Vagina (tissue), 2 donors: ENCODE results near the gene CALCR.

Experiments used
- CTCF ChIP-seq, 3 experiments: fragments of 450-650 bp in 2 of 3; fragments of 200-600 bp in 1 of 3; sonication (generic) in 1 of 3; IDR thresholded peaks; one replicate each; pipeline ENCODE4 v1.5.1; 2017 to 2019; ENCODE audit warnings: antibody characterized with exemption in 3 of 3, mild to moderate bottlenecking in 2 of 3, moderate library complexity in 2 of 3
- POLR2A ChIP-seq, 2 donors: fragments of 450-650 bp; IDR thresholded peaks; one replicate each; pipeline ENCODE4 v1.6.1; 2017; ENCODE audit warnings: antibody characterized with exemption in 2 of 2, mild to moderate bottlenecking in 2 of 2, moderate library complexity in 2 of 2

- TF ChIP-seq CTCF (IDR thresholded peaks at IDR 0.05) (no peak), POLR2A (IDR thresholded peaks at IDR 0.05) (no peak)
Measured at GRCh38 chr7:93414574-93414973, 159.9 kb downstream of the CALCR start.
